Stimulated activated CD8-positive, alpha-beta memory T cell treated with anti-CD3 and anti-CD28 coated beads, Interleukin-7, amount 100 ng/mL, for 1 hour (primary cell): ENCODE data around the gene NFIB.

Experiments used
- DNase-seq, 2 donors: peaks; one replicate each; pipeline ENCODE4 v3.0.0-alpha.2; 2020; ENCODE audit warnings: low read depth in 2 of 2

NFIB gene

GRCh38 chr9:14107495-14107894, 206.4 kb downstream of the NFIB start:
- no peak for DNase-seq

GRCh38 chr9:14106699-14107098, 207.2 kb downstream of the NFIB start:
- no peak for DNase-seq

GRCh38 chr9:14104496-14104895, 209.4 kb downstream of the NFIB start:
- DNase-seq = no peak

DNA sequence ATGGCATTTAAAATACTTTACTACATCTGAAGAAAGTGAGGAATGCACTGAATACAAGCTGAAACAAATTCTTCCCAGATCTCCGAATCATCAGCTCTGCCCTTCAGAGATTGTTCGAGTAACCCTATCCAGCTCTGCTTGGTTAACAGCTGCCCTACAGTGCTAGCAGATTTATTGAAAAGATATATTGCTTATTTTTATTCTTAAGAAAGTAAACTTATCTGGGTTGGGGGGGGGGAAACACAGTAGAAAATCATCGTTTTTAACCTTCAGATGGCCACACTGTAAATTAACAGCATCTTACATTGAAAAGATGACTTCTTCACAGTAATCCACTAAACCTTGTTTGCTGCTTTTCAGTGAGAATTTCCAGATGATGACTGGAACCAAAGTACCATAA, 210.8 kb downstream of the NFIB start:
- DNase-seq = no peak

DNA sequence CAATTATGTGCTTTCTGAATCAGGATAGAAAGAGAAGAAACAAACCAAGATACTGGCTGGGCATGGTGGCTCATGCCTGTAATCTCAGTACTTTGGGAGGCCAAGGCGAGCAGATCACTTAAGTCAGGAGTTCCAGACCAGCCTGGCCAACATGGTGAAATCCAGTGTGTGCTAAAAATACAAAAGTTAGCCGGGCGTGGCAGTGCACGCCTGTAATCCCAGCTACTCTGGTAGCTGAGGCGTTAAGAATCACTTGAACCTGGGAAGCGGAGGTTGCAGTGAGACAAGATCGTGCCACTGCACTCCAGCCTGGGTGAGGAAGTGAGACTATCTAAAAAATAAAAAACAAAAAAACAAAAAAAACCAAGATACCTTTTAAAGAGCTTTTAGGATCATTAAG, 214.2 kb downstream of the NFIB start:
- no peak for DNase-seq

DNA sequence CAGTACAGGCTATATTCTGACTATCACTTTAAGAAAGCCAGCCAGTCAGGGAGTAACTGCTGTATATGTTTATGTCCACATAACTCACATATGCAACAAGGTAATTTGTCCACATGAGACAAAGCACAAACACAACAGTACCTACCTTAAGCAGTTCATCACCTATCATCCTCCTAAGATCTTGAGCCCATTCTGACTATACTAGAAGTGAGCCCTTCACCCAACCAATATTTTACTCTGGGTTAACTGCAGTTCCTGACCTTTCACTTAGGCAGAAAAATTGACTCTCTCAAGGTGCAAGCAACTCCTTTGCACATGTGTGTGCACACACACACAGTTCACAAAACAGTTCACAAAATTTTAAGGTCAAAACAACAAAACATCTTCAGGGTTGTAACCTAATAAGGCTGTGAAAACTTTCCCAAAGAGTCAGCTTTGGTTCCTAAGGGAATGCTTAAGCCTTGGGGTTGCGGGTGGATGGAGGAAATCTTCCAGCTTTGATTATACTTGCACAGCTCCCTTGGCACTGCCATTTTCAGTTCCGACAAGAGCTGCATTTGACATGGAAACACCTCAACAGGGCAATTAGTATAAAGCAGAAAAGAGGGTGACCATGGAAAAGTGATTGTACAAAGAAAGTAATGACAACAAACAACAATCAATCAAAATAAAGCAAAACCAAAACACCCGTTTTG, 215.3 kb downstream of the NFIB start:
- DNase-seq = no peak

DNA sequence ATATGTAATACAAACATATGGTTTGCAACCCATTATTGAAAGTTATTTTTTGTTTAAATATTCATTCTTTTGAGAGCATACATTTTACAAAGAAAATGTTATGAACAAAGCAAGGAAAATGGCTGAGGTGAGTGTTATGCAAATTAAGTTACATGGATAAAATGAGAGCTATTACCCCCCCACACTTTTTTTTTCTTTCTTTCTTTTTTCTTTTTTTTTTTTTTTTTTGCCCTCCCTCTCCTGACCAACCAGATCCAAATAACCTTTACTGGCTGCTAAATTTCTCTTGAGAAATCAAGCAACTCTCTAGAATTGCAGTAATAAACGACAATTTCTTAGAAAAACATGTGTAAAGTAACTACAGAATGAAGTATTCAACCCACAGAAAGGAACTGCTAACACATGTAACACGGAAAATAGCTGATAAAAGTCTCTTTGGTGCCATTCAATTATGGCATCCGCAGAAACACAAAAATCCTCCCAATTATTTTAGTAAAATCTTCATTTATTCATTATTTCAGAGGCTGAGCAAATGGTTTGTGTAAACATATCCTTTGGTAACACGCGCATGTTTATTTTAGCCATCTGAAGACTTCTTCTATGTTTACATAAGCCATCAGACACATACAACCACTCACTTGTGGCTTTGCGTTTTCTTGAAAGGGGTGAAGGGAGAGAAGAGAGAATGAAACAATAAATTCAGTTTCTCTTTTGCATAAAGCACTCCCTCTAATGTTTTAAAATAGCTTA, 216.1 kb downstream of the NFIB start:
- no peak for DNase-seq

- DNase-seq = no peak
Measured at GRCh38 chr9:14097215-14097614, 216.7 kb downstream of the NFIB start.

DNA sequence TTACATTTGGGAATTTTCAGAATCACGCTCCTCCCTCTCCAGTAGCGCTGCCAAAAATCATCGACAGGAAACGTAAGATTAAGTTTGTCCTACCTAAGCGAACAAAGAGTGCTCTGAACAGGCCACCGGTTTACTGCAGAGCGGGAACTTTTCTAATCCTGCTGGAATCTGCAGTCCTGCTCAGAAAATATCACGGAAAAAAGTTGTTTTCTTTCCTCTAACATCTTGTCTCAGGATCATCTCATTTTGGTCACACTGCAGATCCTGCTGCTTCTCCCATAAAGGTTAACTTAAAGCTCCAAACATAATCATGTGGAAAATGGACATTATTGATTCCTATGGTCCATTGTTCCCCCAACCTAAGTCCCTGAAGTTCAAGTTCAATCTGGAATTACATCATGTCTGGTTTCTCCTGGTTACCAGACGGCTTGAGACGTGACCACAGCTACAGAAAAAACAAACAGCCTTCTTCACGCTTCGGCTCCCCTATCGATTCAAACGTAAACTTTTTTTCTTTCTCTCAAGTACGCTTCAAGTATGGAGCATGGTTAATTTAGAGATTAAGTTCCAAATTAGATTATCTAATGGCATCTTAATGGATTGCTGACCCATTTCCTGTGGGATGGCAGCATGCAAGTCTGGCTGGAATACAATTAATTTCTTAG, 217.6 kb downstream of the NFIB start:
- no peak for DNase-seq

GRCh38 chr9:14095277-14095676, 218.7 kb downstream of the NFIB start:
- no peak for DNase-seq

DNA sequence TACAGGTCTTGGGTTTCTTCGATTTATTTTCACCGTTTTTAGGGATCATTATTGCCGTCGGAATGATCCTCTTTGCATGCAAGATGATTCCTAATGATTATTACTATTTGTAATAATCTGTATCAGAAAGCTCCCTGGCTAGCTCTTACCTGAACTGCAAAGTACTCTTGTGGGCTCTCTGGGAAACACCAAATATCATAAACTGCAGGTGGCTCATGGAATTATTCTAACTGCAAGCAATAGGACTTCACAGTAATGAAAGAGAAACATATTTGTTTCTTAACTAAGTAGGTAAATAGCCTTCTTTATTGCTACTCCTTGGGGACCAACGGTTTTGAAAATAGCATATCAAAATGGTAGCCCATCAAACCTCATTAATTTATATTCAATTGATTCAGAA, 219.4 kb downstream of the NFIB start:
- no peak for DNase-seq

DNA sequence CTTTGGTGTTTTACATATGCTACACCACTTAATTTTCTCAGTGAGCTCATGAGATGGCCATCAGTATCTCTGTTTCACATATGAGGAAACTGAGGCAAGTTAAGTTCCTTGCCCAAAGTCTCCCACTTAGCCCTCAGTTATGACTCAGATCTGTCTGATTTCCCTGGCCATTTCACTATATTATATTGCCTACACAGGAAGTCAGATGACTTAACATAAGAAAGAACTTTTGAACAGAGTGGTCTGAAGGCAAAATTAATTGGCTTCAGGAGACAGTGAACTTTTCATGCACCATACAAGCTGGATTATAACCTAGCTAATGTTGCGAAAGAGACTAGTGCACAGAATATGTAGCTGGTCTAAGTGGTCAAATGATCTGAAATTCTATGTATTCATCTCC, 221.6 kb downstream of the NFIB start:
- no peak for DNase-seq

DNA sequence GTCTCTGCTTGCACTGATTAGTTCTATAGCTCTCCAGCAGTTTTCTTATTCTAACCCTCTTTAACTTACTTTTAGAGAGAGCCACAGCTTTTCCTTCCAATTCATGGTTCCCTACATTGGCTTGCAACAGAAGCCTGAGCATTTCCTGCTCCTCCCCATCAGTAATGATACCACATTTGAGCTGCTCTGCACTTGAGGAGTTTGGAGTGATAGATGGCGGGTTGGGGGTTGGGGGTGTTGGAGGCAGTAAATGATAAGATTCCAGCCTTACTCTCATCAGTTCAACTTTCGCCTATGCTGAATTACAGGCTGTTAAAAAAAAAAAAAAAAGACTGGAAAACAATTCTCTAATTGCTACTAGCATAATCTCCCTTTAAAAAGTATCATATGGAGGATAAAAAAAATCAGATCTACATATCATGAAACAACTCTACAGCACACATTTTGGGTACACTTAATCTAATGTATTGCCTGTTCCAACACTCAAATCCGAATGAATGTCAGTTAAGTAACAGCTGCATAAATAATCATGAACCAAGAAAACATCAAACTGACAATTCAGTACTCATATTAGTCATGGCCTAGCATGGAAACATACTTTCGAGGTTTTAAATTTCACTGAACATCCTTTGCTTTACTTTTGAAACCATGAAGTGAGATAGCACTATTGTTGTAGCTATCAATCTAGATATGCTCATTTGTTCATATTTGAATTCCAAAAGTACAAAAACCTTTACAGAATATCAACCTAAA, 224.7 kb downstream of the NFIB start:
- no peak for DNase-seq

- DNase-seq = no peak
Measured at GRCh38 chr9:14087576-14087975, 226.4 kb downstream of the NFIB start.

DNA sequence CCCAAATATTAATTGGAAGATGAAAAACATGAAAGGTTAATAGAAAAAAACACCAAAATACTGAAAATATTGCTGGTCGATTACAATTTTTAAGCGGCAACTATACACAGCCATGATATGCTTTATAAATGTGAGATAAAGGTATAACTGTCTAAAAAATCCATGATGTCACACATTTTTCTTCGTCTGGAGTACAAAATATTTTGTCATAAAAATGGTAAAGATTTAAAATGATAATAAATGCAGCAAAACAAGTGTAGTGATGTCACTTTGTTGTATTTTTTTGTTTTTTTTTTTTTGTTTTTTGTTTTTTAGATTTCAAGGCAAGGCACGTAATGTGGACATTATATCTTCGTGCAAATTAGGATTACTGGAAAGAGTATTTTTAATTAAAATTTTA, 227.4 kb downstream of the NFIB start:
- DNase-seq = no peak

GRCh38 chr9:14085810-14086209, 228.1 kb downstream of the NFIB start:
- no peak for DNase-seq

DNA sequence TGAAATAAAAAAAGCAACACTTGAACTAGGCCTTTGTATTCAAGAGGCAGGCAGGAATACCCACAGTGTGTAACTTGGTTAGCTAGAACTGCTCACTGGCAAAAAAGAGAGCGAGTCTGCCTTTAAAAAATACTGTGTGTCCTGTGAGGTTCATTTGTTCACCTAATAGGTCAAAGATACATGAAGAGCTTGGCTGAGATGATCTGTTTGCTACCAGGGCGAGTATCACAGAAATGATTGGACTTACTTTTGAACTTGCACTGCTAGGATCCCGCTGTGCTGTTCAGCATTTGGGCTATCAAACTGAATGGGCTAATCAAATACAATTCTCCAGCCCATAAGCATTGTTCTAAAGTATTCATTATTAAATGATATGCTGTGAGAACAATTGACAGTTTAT, 229.1 kb downstream of the NFIB start:
- DNase-seq = no peak

GRCh38 chr9:14083366-14083765, 230.6 kb downstream of the NFIB start:
- no peak for DNase-seq

- no peak for DNase-seq
Measured at GRCh38 chr9:14082732-14083131, 231.2 kb downstream of the NFIB start.

DNA sequence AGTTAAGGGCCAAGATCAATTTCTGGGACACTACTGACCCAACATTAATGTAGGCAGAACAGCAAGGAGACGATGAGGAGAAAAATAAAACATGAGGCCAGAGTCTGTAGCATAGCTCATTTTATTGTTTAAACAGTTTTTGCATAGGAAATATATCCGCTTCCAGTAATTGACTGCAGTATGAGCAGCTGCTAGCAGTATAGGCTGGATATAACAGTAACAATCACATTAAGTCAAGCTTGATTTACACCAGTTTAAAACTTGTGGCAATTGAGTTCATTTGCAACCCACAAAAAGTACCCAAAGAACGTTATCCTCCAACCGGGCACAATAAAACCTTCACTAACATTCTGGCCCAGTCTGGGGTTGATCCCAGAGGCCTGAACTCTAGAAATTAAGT, 232.2 kb downstream of the NFIB start:
- no peak for DNase-seq

- no peak for DNase-seq
Measured at GRCh38 chr9:14080959-14081542, 232.9 kb downstream of the NFIB start.

DNA sequence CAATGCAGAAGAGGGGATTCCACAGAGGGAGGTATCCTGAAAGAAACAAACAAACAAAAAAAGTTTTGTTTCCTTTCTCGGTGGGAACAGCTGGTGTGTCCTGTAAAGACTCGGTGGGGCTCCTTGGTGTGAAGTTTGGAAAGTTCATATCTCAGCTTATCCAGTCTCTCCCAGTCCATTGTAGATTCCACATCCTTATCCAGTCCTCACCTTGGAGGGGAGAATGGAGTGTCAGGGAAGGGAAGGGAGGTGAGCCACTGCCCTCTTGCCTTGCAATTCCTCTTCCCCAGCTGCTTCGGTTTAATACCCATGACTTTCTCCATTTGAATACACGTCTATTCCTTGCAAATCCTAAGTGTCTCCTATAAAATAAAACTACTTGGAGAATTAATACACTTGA, 234.5 kb downstream of the NFIB start:
- no peak for DNase-seq
